ENCODE measurements around the gene CHL1. TPM values are rescaled to one million over a fixed set of nuclear protein-coding genes. Genes with fewer than 3 reads are reported as not detected.

Gene CHL1
- total RNA-seq, 2 donors from 2014 or later, result 3.0 to 10.6 TPM

DNA sequence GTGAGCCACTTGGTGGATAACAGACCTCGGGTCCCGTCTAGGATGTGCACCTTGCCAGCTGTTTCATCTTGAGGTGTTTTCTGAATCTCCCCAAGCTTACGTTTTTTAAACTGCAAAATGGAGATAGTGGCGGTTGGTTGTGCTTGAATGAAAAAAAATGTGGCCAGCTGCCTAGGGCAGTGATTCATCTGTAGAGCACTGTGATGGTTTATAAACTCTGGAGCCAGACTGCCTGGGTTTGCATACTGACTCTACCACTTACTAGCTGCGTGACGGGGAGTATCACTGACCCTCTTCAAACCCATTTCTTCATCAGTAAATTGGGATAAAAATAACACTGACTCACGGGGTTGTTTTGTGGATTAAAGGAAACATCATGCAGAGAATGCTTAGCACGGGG lies 159.1 kb downstream of the CHL1 start:
- no peaks in the 10 kb centered on the region for H3K36me3 ChIP-seq (replicated peaks in 1 of 2; ENCODE audit: insufficient read depth in 1 of 2, low read depth in 2 of 2)
- no peaks in the 10 kb centered on the region for H3K27me3 ChIP-seq
- H3K4me1 ChIP-seq, result no peaks in the 10 kb centered on the region
- WGBS, 2 donors, result 47 to 49% methylated on average over 8 of the region's 8 CpGs
- TF ChIP-seq POLR2A (IDR thresholded peaks at IDR 0.05), result no peak
- TF ChIP-seq, protein P1, sequence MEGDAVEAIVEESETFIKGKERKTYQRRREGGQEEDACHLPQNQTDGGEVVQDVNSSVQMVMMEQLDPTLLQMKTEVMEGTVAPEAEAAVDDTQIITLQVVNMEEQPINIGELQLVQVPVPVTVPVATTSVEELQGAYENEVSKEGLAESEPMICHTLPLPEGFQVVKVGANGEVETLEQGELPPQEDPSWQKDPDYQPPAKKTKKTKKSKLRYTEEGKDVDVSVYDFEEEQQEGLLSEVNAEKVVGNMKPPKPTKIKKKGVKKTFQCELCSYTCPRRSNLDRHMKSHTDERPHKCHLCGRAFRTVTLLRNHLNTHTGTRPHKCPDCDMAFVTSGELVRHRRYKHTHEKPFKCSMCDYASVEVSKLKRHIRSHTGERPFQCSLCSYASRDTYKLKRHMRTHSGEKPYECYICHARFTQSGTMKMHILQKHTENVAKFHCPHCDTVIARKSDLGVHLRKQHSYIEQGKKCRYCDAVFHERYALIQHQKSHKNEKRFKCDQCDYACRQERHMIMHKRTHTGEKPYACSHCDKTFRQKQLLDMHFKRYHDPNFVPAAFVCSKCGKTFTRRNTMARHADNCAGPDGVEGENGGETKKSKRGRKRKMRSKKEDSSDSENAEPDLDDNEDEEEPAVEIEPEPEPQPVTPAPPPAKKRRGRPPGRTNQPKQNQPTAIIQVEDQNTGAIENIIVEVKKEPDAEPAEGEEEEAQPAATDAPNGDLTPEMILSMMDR (IDR thresholded peaks at IDR 0.05), result no peak
- intact Hi-C loops (cut with DNase I), result no loop called here
- DNase-seq (no peak), ATAC-seq (no peak)
- no peaks in the 10 kb centered on the region for H3K9me3 ChIP-seq
- no peak overlapping the region for H3K27ac ChIP-seq
- no peak overlapping the region for H3K4me3 ChIP-seq

DNA sequence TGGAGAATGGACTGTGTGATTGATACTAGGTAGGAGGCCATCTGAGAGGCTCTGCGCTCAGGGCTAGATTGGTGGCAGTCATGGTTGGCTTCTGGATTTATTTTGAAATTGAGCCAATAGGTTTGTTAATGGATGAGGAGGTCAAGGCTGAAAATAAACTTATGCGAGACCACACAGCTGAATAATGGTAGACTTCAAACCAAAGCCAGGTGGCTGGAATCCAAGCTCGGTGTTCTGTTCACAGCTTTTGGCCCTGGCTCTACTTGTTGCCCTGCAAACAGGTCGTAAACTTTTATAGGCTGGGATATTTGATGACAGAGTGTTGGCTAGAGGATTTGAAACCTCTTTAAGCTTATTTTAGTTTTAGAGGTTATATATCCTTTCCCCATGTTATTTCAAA lies 160.4 kb downstream of the CHL1 start:
- Histone ChIP-seq H3K36me3 (replicated peaks in 1 of 2; ENCODE audit: insufficient read depth in 1 of 2, low read depth in 2 of 2) (no peaks in the 10 kb centered on the region), H3K9me3 (no peaks in the 10 kb centered on the region), H3K27ac (no peak overlapping the region), H3K4me1 (no peaks in the 10 kb centered on the region), H3K27me3 (no peaks in the 10 kb centered on the region), H3K4me3 (no peak overlapping the region)
- ATAC-seq, result peak; percentile 18
- intact Hi-C loops (cut with DNase I), result no loop called here
- no peak for TF ChIP-seq POLR2A (IDR thresholded peaks at IDR 0.05)
- TF ChIP-seq, protein P1 (IDR thresholded peaks at IDR 0.05), result no peak
- 32 to 39% methylated on average over 4 of the region's 4 CpGs for WGBS, 2 donors
- DNase-seq, result peak in 3 of 4 donors; percentile 18 to 21 (median 19)

GRCh38 chr3:359672-360071 lies 163.1 kb downstream of the CHL1 start:
- H3K27ac ChIP-seq, result no peak overlapping the region
- H3K36me3 ChIP-seq (replicated peaks in 1 of 2; ENCODE audit: insufficient read depth in 1 of 2, low read depth in 2 of 2), result no peaks in the 10 kb centered on the region
- DNase-seq, result no peak
- no peak for TF ChIP-seq POLR2A (IDR thresholded peaks at IDR 0.05)
- TF ChIP-seq, protein P1 (IDR thresholded peaks at IDR 0.05), result no peak
- no peak overlapping the region for H3K4me3 ChIP-seq
- no peaks in the 10 kb centered on the region for H3K9me3 ChIP-seq
- intact Hi-C loops (cut with DNase I), result no loop called here
- no peak for ATAC-seq
- WGBS, 2 donors, result 30 to 36% methylated on average over 3 of the region's 3 CpGs
- no peaks in the 10 kb centered on the region for H3K4me1 ChIP-seq
- H3K27me3 ChIP-seq, result no peaks in the 10 kb centered on the region

- 58 to 66% methylated on average over 6 of the region's 6 CpGs for WGBS, 2 donors
- H3K9me3 ChIP-seq, result no peaks in the 10 kb centered on the region
- no peaks in the 10 kb centered on the region for H3K4me1 ChIP-seq
- no peaks in the 10 kb centered on the region for H3K27me3 ChIP-seq
- H3K27ac ChIP-seq, result no peak overlapping the region
- H3K36me3 ChIP-seq (replicated peaks in 1 of 2; ENCODE audit: insufficient read depth in 1 of 2, low read depth in 2 of 2), result no peaks in the 10 kb centered on the region
- ATAC-seq, result no peak
- intact Hi-C loops (cut with DNase I), result no loop called here
- TF ChIP-seq, protein P1 (IDR thresholded peaks at IDR 0.05), result no peak
- no peak for TF ChIP-seq POLR2A (IDR thresholded peaks at IDR 0.05)
- no peak for DNase-seq
- no peak overlapping the region for H3K4me3 ChIP-seq
Observed at GRCh38 chr3:362681-363338, 166.2 kb downstream of the CHL1 start.

DNA sequence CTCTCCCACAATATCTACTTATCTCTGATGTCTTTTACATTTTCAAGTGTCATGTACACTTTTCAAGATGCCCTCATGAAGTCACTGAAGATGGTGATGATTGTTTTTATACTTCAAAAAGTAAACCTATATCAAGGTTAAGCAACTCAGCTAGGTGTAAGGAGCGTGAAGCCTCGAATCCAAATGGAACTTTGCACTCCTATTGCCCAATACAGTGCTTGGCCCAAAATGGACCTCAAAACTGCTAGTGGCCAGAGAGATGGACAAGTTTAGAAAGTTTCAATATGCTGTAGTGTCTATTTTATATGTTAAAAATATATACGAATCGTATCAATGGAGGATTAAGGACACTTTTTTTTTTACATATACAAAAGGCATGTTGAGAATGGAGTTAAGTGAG lies 167.7 kb downstream of the CHL1 start:
- no peak overlapping the region for H3K27ac ChIP-seq
- no peak overlapping the region for H3K4me3 ChIP-seq
- H3K27me3 ChIP-seq, result no peaks in the 10 kb centered on the region
- WGBS, 2 donors, result 68 to 73% methylated on average over 4 of the region's 4 CpGs
- intact Hi-C loops (cut with DNase I), result no loop called here
- no peaks in the 10 kb centered on the region for H3K9me3 ChIP-seq
- H3K36me3 ChIP-seq (replicated peaks in 1 of 2; ENCODE audit: insufficient read depth in 1 of 2, low read depth in 2 of 2), result no peaks in the 10 kb centered on the region
- no peaks in the 10 kb centered on the region for H3K4me1 ChIP-seq
- TF ChIP-seq, protein P1 (IDR thresholded peaks at IDR 0.05), result no peak
- TF ChIP-seq POLR2A (IDR thresholded peaks at IDR 0.05), result no peak
- no peak for DNase-seq
- ATAC-seq, result no peak

Data from body of pancreas (tissue), 4 donors.